Kidney (tissue), 14 donors: Measurements from ENCODE around the gene HDLBP. TPM values are rescaled to one million over a fixed set of nuclear protein-coding genes. Genes with fewer than 3 reads are reported as not detected.

Source experiments
- DNase-seq, 5 donors: peaks; one replicate each; pipeline ENCODE4 v3.0.0-alpha.2; 2013 to 2020
- FAIRE-seq: peaks from 2 replicates; lab custom pipeline; 2012; peaks lifted over from hg19 to GRCh38; lab: Jason Lieb, UNC
- H3K27ac ChIP-seq, 2 donors: one replicate each; pipeline ENCODE4 v1.7.0; 2013; ENCODE audit warnings: low read depth in 2 of 2, low read length in 2 of 2, inconsistent platforms in 1 of 2
- H3K27me3 ChIP-seq: one replicate; pipeline ENCODE4 v1.7.1; 2013; ENCODE audit warnings: low read length, inconsistent platforms; ENCODE audit not compliant: control insufficient read depth, insufficient read depth
- H3K36me3 ChIP-seq, 3 donors: one replicate each; pipeline versions ENCODE4 v1.7.0 to v1.7.1; 2013; ENCODE audit warnings: low read length in 3 of 3, control low read depth in 1 of 3, inconsistent platforms in 1 of 3; ENCODE audit not compliant: insufficient read depth in 3 of 3, control insufficient read depth in 2 of 3
- H3K4me1 ChIP-seq, 3 donors: one replicate each; pipeline versions ENCODE4 v1.7.0 to v1.7.1; 2013; ENCODE audit warnings: low read length in 3 of 3, inconsistent platforms in 1 of 3, low read depth in 1 of 3; ENCODE audit not compliant: control insufficient read depth in 2 of 3, insufficient read depth in 2 of 3
- H3K4me3 ChIP-seq, 3 donors: one replicate each; pipeline versions ENCODE4 v1.7.0 to v1.8.1; 2013; ENCODE audit warnings: low read length in 3 of 3, control low read depth in 1 of 3, inconsistent platforms in 1 of 3
- H3K9ac ChIP-seq, 3 donors: one replicate each; pipeline versions ENCODE4 v1.7.0 to v1.7.1; 2013; ENCODE audit warnings: low read length in 3 of 3, control low read depth in 1 of 3, inconsistent platforms in 1 of 3
- H3K9me3 ChIP-seq, 3 donors: one replicate each; pipeline versions ENCODE4 v1.7.0 to v1.7.1; 2013; ENCODE audit warnings: low read length in 3 of 3, control low read depth in 1 of 3, inconsistent platforms in 1 of 3; ENCODE audit not compliant: control insufficient read depth in 2 of 3, insufficient read depth in 1 of 3
- intact Hi-C: fragments of 100-400 bp; cut with DNase I; formaldehyde crosslinking; loops from one replicate; pipeline ENCODE4 v1.11.1; 2022
- polyA plus RNA-seq: library from polyadenylated mRNA; stranded (reverse); fragments of 350-450 nt; fragmentation: Illumina TruSeq; extraction: RNeasy Lipid Tissue Mini Kit (QIAGEN cat#74804); gene quantifications from one replicate; pipeline ENCODE4 v1.2.3, GENCODE V29; 2014; ENCODE audit warnings: low read depth, low replicate concordance; ENCODE audit not compliant: insufficient read depth
- total RNA-seq: library from RNA; stranded (reverse); fragmentation: NEBNext Ultra II Directional; extraction: Animal tissue kit (Norgen Biotek cat#: 25700); gene quantifications from one replicate; pipeline ENCODE4 v1.2.1, GENCODE V29; 2021
- TF ChIP-seq, protein P1 (sequence below): IDR thresholded peaks from 3 replicates; pipeline ENCODE4 v1.5.1; 2012; ENCODE audit warnings: mild to moderate bottlenecking, moderate library complexity, borderline replicate concordance; ENCODE audit not compliant: insufficient read depth; ENCODE audit errors: extremely low read depth
- donor health status: control.
- donor health status: control.
- donor health status: control.
- donor health status: control.
- donor health status: control.
- donor health status: DM: yes; HTN: yes; CAD: no.
- donor health status: Normal renal cell carcinoma (clear cell type).

The HDLBP gene
- total and polyA plus RNA-seq, 2 donors from 2014 or later, result 256 to 356 TPM

- Histone ChIP-seq H3K27me3 (no peaks in the 10 kb centered on the region), H3K9me3 (no peaks in the 10 kb centered on the region), H3K4me3 (peak overlapping the region; percentile 63 to 86 (median 85)), H3K27ac (peak overlapping the region; percentile 65 to 91), H3K9ac (peak overlapping the region; percentile 23 to 74 (median 74)), H3K4me1 (peaks cover 0 to 28% (median 15%) of the 10 kb centered on the region in 3 donors), H3K36me3 (peaks cover 0 to 4% (median under 1%) of the 10 kb centered on the region in 3 donors)
- DNase-seq (peak; percentile 51 to 90 (median 71)), FAIRE-seq (no peak)
- TF ChIP-seq, protein P1, sequence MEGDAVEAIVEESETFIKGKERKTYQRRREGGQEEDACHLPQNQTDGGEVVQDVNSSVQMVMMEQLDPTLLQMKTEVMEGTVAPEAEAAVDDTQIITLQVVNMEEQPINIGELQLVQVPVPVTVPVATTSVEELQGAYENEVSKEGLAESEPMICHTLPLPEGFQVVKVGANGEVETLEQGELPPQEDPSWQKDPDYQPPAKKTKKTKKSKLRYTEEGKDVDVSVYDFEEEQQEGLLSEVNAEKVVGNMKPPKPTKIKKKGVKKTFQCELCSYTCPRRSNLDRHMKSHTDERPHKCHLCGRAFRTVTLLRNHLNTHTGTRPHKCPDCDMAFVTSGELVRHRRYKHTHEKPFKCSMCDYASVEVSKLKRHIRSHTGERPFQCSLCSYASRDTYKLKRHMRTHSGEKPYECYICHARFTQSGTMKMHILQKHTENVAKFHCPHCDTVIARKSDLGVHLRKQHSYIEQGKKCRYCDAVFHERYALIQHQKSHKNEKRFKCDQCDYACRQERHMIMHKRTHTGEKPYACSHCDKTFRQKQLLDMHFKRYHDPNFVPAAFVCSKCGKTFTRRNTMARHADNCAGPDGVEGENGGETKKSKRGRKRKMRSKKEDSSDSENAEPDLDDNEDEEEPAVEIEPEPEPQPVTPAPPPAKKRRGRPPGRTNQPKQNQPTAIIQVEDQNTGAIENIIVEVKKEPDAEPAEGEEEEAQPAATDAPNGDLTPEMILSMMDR, result no peak
- intact Hi-C loops, result no loop called here
Measured at GRCh38 chr2:241272303-241273209, 42.9 kb downstream of the HDLBP start.

DNA sequence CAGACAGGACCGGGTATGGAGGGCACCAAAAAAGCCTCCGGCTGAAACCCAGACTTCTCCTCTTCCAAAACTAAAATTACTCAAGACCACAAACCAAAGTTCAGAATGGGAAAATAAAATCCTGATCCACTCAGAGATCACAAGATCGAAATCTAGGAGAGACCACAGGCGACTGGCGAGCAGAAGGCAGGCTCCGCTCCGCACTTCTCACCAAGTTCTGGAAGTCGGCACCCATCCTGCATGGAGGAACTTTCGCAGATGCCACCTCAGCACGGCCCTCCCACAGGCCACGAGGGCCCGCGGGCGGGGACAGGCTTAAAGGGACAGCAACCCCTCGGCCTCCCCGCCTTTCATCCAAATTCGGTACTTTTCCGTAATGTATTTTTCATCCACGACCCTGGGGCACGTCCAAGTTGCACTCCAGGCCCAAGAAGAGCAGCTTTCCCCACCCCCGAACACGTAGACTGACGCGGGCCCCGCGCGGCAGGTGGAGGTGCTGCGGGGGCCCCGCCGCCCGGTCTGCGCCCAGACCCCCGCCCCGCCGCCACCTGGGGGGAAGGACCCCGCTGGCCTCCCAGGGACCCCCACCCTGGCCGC is 43.7 kb downstream of the HDLBP start:
- no peak for FAIRE-seq
- H3K4me1 ChIP-seq, result peaks cover 0 to 29% (median 15%) of the 10 kb centered on the region in 3 donors
- H3K4me3 ChIP-seq, result peak overlapping the region; percentile 77 to 86 (median 85)
- H3K36me3 ChIP-seq, result peaks cover 0 to 8% (median 7%) of the 10 kb centered on the region in 3 donors
- intact Hi-C loops, result no loop called here
- H3K27ac ChIP-seq, result peak overlapping the region; percentile 65 to 91
- H3K9ac ChIP-seq, result peak overlapping the region; percentile 74 to 77 (median 74)
- no peaks in the 10 kb centered on the region for H3K9me3 ChIP-seq
- TF ChIP-seq, protein P1, result no peak
- DNase-seq, result peak; percentile 72 to 94 (median 84)
- H3K27me3 ChIP-seq, result no peaks in the 10 kb centered on the region

DNA sequence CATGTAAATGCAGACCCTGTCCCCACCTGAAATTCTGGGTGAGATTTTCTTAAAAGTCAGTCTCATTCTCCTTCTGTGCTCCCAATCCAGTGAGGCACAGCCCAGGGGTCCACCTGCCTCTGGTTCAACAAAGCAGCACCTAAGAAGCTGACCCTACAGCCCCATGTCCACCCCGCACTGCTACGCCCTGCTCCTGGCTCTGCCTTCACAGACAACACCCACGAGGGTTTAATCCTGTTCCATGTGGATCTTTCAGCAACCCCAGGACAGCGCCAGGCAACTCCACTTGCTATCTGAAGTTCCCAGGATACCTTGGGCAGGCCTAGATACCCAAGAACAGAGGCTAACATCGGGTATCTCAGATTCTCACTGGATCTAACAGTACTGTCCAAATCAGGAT is 44.9 kb downstream of the HDLBP start:
- Histone ChIP-seq H3K9me3 (no peaks in the 10 kb centered on the region), H3K27ac (no peak overlapping the region), H3K27me3 (no peaks in the 10 kb centered on the region), H3K9ac (peak overlapping the region in 1 of 3 donors; percentile 74), H3K36me3 (peaks cover under 1 to 15% (median 15%) of the 10 kb centered on the region in 3 donors), H3K4me3 (peak overlapping the region in 2 of 3 donors; percentile 85 to 86), H3K4me1 (peaks cover 0 to 29% (median 15%) of the 10 kb centered on the region in 3 donors)
- FAIRE-seq (no peak), DNase-seq (no peak)
- intact Hi-C loops, result no loop called here
- TF ChIP-seq, protein P1, result no peak
